Fibroblast of the aortic adventitia (primary cell): Measurements from ENCODE around the gene FOXO6. TPM values are rescaled to one million over a fixed set of nuclear protein-coding genes. Genes with fewer than 3 reads are reported as not detected.

Experiments used
- DNase-seq: peaks from one replicate; pipeline ENCODE4 v3.0.0-alpha.2; 2010; ENCODE audit warnings: low read depth
- H3K4me3 ChIP-seq: 2 replicates; pipeline ENCODE4 v1.5.1; 2011; ENCODE audit warnings: low read depth, mild to moderate bottlenecking, control low read depth, low read length, moderate library complexity
- CTCF ChIP-seq: IDR thresholded peaks from 2 replicates; pipeline ENCODE4 v1.5.1; 2011; ENCODE audit warnings: mild to moderate bottlenecking, low read length, control low read depth, inconsistent platforms; ENCODE audit not compliant: insufficient read depth
- total RNA-seq: library from RNA; depleted of rRNA; stranded (reverse); fragments of >200 nt; gene quantifications from 2 replicates; pipeline ENCODE4 v1.2.3, GENCODE V29; 2012; ENCODE audit warnings: low replicate concordance

FOXO6 gene
- total RNA-seq, 1 donor = not detected

GRCh38 chr1:41393716-41394368 is 32.6 kb downstream of the FOXO6 start:
- H3K4me3 ChIP-seq = no peak overlapping the region
- TF ChIP-seq CTCF = no peak
- no peak for DNase-seq

GRCh38 chr1:41394369-41394744 is 33.1 kb downstream of the FOXO6 start:
- no peak for TF ChIP-seq CTCF
- no peak overlapping the region for H3K4me3 ChIP-seq
- no peak for DNase-seq

GRCh38 chr1:41394959-41395956 is 34.0 kb downstream of the FOXO6 start:
- no peak overlapping the region for H3K4me3 ChIP-seq
- DNase-seq = no peak
- TF ChIP-seq CTCF = no peak

- no peak for DNase-seq
- no peak for TF ChIP-seq CTCF
- no peak overlapping the region for H3K4me3 ChIP-seq
These were observed 34.9 kb downstream of the FOXO6 start for GRCh38 chr1:41396084-41396483.

GRCh38 chr1:41397020-41397419 is 35.8 kb downstream of the FOXO6 start:
- TF ChIP-seq CTCF = no peak
- DNase-seq = no peak

GRCh38 chr1:41397753-41398330 is 36.6 kb downstream of the FOXO6 start:
- DNase-seq = no peak
- no peak for TF ChIP-seq CTCF

More at GRCh38 chr1:41397020-41397419, 35.8 kb downstream of the FOXO6 start:
- no peak overlapping the region for H3K4me3 ChIP-seq

More at GRCh38 chr1:41397753-41398330, 36.6 kb downstream of the FOXO6 start:
- H3K4me3 ChIP-seq = no peak overlapping the region
